HepG2 (cell line): ENCODE data around the gene PRM2. TPM values are rescaled to one million over a fixed set of nuclear protein-coding genes. Genes with fewer than 3 reads are reported as not detected.
A peak's percentile ranks its signal among the peaks of the same experiment; 100 is the strongest.

Experiments
- CREM ChIP-seq, 2 experiments: sonication (generic) in 1 of 2; formaldehyde crosslinking in 1 of 2; IDR thresholded peaks; 2 replicates each; pipeline versions ENCODE4 v1.4.0 to v1.6.1; 2016 to 2020; ENCODE audit warnings: antibody characterized with exemption in 1 of 2, mild to moderate bottlenecking in 1 of 2, missing genetic modification reagents in 1 of 2
- HNRNPH1 ChIP-seq: fragments of 200-400 bp; formaldehyde crosslinking; optimal IDR thresholded peaks from 2 replicates; pipeline ENCODE3; 2017; ENCODE audit warnings: mild to moderate bottlenecking, low read depth, low read length
- IRF1 ChIP-seq: sonication (generic); formaldehyde crosslinking; IDR thresholded peaks from 2 replicates; pipeline ENCODE4 v1.4.0; 2020; ENCODE audit warnings: low read depth, mild to moderate bottlenecking, missing genetic modification reagents
- IRF9 ChIP-seq: sonication (generic); formaldehyde crosslinking; IDR thresholded peaks from 2 replicates; pipeline ENCODE4 v1.8.0; 2022; ENCODE audit warnings: missing genetic modification reagents, mild to moderate bottlenecking, borderline replicate concordance
- KAT2B ChIP-seq: fragments of 150-350 bp; IDR thresholded peaks from 2 replicates; pipeline ENCODE4 v1.6.1; 2014; ENCODE audit warnings: low read depth, low read length, borderline replicate concordance
- MED13 ChIP-seq: sonication (generic); formaldehyde crosslinking; IDR thresholded peaks from 2 replicates; pipeline ENCODE4 v1.5.0; 2020; ENCODE audit warnings: missing genetic modification reagents
- NFRKB ChIP-seq: fragments of 450-650 bp; IDR thresholded peaks from 2 replicates; pipeline ENCODE4 v1.6.1; 2017
- NR2F6 ChIP-seq, 2 experiments: IDR thresholded peaks; 2 replicates each; pipeline ENCODE4 v1.6.1; 2016; ENCODE audit warnings: antibody characterized with exemption in 1 of 2, mild to moderate bottlenecking in 1 of 2
- POLR2A ChIP-seq, 2 experiments: IDR thresholded peaks; 2 replicates each; pipeline ENCODE4 v1.6.1; 2011; ENCODE audit warnings: low read depth in 2 of 2, low read length in 2 of 2, mild to moderate bottlenecking in 1 of 2, moderate library complexity in 1 of 2; ENCODE audit not compliant: insufficient read depth in 1 of 2
- POLR2AphosphoS2 ChIP-seq: IDR thresholded peaks from 2 replicates; pipeline ENCODE4 v1.6.1; 2011; ENCODE audit warnings: low read depth, low read length, improper control_type of control experiment
- ZC3H13 ChIP-seq: sonication (generic); formaldehyde crosslinking; IDR thresholded peaks from 2 replicates; pipeline ENCODE4 v1.8.1; 2023; ENCODE audit warnings: mild to moderate bottlenecking, missing genetic modification reagents, moderate library complexity
- ZNF136 ChIP-seq: sonication (generic); formaldehyde crosslinking; IDR thresholded peaks from 2 replicates; pipeline ENCODE4 v1.8.1; 2022; ENCODE audit warnings: low read depth, mild to moderate bottlenecking, moderate library complexity, missing genetic modification reagents
- ZNF207 ChIP-seq: fragments of 450-650 bp; IDR thresholded peaks from 2 replicates; pipeline ENCODE4 v1.6.1; 2016; ENCODE audit warnings: antibody characterized with exemption, borderline replicate concordance
- ZNF225 ChIP-seq: sonication (generic); formaldehyde crosslinking; IDR thresholded peaks from 2 replicates; pipeline ENCODE4 v1.4.0; 2020; ENCODE audit warnings: mild to moderate bottlenecking, missing genetic modification reagents
- ZNF292 ChIP-seq: sonication (generic); formaldehyde crosslinking; IDR thresholded peaks from 2 replicates; pipeline ENCODE4 v1.8.1; 2022; ENCODE audit warnings: mild to moderate bottlenecking, low read depth, missing genetic modification reagents, borderline replicate concordance
- ZNF33B ChIP-seq: sonication (generic); formaldehyde crosslinking; IDR thresholded peaks from 2 replicates; pipeline ENCODE4 v1.5.1; 2020; ENCODE audit warnings: mild to moderate bottlenecking, missing genetic modification reagents
- ZNF441 ChIP-seq: sonication (generic); formaldehyde crosslinking; IDR thresholded peaks from 2 replicates; pipeline ENCODE4 v1.7.0; 2021; ENCODE audit warnings: missing genetic modification reagents, borderline replicate concordance
- ZNF563 ChIP-seq: sonication (generic); formaldehyde crosslinking; IDR thresholded peaks from 2 replicates; pipeline ENCODE4 v1.8.0; 2022; ENCODE audit warnings: mild to moderate bottlenecking, moderate library complexity, missing genetic modification reagents
- ZNF589 ChIP-seq: sonication (generic); formaldehyde crosslinking; conservative IDR thresholded peaks from 2 replicates; pipeline ENCODE4 v1.8.0; 2022; ENCODE audit warnings: mild to moderate bottlenecking, moderate library complexity, missing genetic modification reagents
- ZNF616 ChIP-seq: sonication (generic); formaldehyde crosslinking; IDR thresholded peaks from 2 replicates; pipeline ENCODE4 v1.5.0; 2020; ENCODE audit warnings: low read depth, mild to moderate bottlenecking, missing genetic modification reagents
- ZNF710 ChIP-seq: sonication (generic); formaldehyde crosslinking; IDR thresholded peaks from 2 replicates; pipeline ENCODE4 v1.5.0; 2020; ENCODE audit warnings: mild to moderate bottlenecking, missing genetic modification reagents, borderline replicate concordance
- polyA plus RNA-seq, 8 experiments: library from polyadenylated mRNA; depleted of rRNA in 3 of 8; stranded (reverse) in 7 of 8; unstranded in 1 of 8; fragments of >200 nt; fragmentation: Illumina TruSeq in 4 of 8; extraction: Trizol in 4 of 8; gene quantifications; 2 replicates each; pipeline versions ENCODE4 v1.2.1 to v1.2.3, GENCODE V29; 2011 to 2016; ENCODE audit warnings: low read depth in 4 of 8, missing spikeins in 1 of 8, mixed read lengths in 1 of 8; ENCODE audit not compliant: insufficient read depth in 1 of 8
- total RNA-seq, 5 experiments: library from RNA; depleted of rRNA; stranded (reverse); fragments of >200 nt; fragmentation: Illumina TruSeq; extraction: Trizol; gene quantifications; 2 replicates each; pipeline ENCODE4 v1.2.3, GENCODE V29; 2016; ENCODE audit warnings: low read depth in 1 of 5
- TF ChIP-seq, protein P1 (sequence below): IDR thresholded peaks from 2 replicates; pipeline ENCODE4 v1.6.1; 2016; ENCODE audit warnings: control low read depth
- TF ChIP-seq, protein P2 (sequence below): sonication (generic); formaldehyde crosslinking; IDR thresholded peaks from 2 replicates; pipeline ENCODE4 v1.4.0; 2020; ENCODE audit warnings: missing genetic modification reagents, borderline replicate concordance

PRM2 gene
- total and polyA plus RNA-seq, 2 of the 13 experiments (the other 11 are each of a cell fraction or from before 2014, with no cell fraction given), result 0.54 TPM; not detected in 1

DNA sequence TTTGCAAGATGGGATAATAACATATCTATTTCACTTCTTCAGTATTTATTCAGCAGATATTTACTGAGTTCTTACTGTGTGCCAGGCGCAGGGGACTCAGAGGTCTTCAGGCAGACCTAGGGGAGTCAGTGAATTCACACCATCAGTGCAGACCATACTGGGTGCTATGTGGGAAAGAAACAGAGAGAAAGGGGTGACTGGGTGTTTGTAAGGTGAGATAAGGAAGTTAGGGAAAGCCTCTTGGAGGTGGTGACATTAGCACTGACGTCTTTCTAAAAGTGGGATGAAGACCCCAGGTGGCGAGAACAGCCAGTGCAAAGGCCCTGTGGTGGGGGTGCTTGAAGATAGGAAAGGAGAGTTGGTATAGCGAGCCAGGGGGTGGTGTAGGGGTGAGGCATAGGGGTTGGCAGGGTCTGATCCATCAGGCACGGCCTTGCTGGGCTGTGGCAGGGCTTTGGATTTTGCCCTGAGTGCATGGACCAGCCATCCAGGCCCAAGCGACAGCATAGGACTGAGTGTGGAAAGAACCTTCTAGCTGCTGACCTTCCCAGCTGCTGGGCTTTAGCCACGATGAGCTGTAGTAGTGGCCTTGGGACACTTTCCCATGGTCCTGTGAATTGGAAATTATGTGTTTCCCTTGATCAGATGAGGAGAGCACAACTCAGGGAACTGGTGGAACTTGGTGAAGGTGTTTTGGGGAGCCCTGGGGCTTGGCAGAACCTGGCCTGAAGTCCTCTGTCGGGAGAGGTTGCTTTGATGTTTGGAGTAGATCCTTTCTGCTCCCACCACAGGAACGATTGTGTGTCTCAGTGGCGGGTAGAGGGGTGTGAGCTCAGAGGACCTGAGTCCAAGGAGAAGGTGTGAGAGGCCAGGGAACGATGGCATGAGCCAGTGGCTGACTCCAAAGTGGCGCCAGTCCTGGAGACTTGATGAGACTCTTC lies 16.4 kb downstream of the PRM2 start (continued):
- TF ChIP-seq ZNF710 (CRISPR knock-in tag) (peak; percentile 22; the same call in 1 of the 2 replicates), CREM (IDR thresholded peaks at IDR 0.05) (no peak), CREM (CRISPR knock-in tag; IDR thresholded peaks at IDR 0.05) (no peak), POLR2AphosphoS2 (no peak), HNRNPH1 (no peak), IRF1 (CRISPR knock-in tag) (no peak), ZNF136 (CRISPR knock-in tag) (0 out of 2 replicates have a peak, but pooled peaks have one; percentile 25), ZNF563 (no peak), NFRKB (no peak), ZNF225 (CRISPR knock-in tag) (no peak), POLR2A (IDR thresholded peaks at IDR 0.05; ENCODE audit: insufficient read depth in 1 of 2, low read depth in 2 of 2, low read length in 2 of 2) (no peak), ZNF589 (CRISPR knock-in tag) (no peak), ZNF616 (CRISPR knock-in tag) (peak; percentile 12; the same call in 1 of the 2 replicates), ZC3H13 (CRISPR knock-in tag) (0 out of 2 replicates have a peak, but pooled peaks have one; percentile 28), ZNF441 (CRISPR knock-in tag) (peak; percentile 65; the same call in 1 of the 2 replicates), ZNF33B (CRISPR knock-in tag) (no peak), ZNF207 (0 out of 2 replicates have a peak, but pooled peaks have one; percentile 21), IRF9 (no peak), MED13 (CRISPR knock-in tag) (no peak), NR2F6 (IDR thresholded peaks at IDR 0.05) (no peak), NR2F6 (CRISPR knock-in tag; IDR thresholded peaks at IDR 0.05) (no peak), KAT2B (no peak), ZNF292 (CRISPR knock-in tag) (peak; percentile 15; the same call in 1 of the 2 replicates)
- TF ChIP-seq, protein P1, sequence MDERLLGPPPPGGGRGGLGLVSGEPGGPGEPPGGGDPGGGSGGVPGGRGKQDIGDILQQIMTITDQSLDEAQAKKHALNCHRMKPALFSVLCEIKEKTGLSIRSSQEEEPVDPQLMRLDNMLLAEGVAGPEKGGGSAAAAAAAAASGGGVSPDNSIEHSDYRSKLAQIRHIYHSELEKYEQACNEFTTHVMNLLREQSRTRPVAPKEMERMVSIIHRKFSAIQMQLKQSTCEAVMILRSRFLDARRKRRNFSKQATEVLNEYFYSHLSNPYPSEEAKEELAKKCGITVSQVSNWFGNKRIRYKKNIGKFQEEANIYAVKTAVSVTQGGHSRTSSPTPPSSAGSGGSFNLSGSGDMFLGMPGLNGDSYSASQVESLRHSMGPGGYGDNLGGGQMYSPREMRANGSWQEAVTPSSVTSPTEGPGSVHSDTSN (CRISPR knock-in tag), result no peak
- TF ChIP-seq, protein P2, sequence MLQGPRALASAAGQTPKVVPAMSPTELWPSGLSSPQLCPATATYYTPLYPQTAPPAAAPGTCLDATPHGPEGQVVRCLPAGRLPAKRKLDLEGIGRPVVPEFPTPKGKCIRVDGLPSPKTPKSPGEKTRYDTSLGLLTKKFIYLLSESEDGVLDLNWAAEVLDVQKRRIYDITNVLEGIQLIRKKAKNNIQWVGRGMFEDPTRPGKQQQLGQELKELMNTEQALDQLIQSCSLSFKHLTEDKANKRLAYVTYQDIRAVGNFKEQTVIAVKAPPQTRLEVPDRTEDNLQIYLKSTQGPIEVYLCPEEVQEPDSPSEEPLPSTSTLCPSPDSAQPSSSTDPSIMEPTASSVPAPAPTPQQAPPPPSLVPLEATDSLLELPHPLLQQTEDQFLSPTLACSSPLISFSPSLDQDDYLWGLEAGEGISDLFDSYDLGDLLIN (CRISPR knock-in tag), result no peak
